GM21423 (cell line): Measurements from ENCODE around the gene STOM.
"Not testable (repeated sequence)": the region's sequence is repeated elsewhere in the genome, so short reads cannot be mapped to it uniquely, and the experiment has no call there.

Source experiments
- ATAC-seq: cut with Tn5 transposase; IDR thresholded peaks from one replicate; pipeline ENCODE4 v1.9.1; 2021; ENCODE audit warnings: mild to moderate bottlenecking, moderate library complexity; ENCODE audit not compliant: unreplicated experiment

Gene STOM

GRCh38 chr9:121369595-121370265 is at the start of gene STOM:
STOM (minus strand) TSS chr9:121370250; CDS start chr9:121370187, 63 bp downstream.
- ATAC-seq, result peak; percentile 52

- ATAC-seq, result no peak
Measured at GRCh38 chr9:121411993-121412392, 41.9 kb upstream of the STOM start.

GRCh38 chr9:121405899-121406298 is 35.8 kb upstream of the STOM start:
- no peak for ATAC-seq

- ATAC-seq, result no peak
Measured at GRCh38 chr9:121404906-121405305, 34.9 kb upstream of the STOM start.

GRCh38 chr9:121399883-121400607 is 30.0 kb upstream of the STOM start:
- ATAC-seq, result peak; percentile 46

- no peak for ATAC-seq
Measured at GRCh38 chr9:121399126-121399882, 29.3 kb upstream of the STOM start.

- ATAC-seq, result no peak
Measured at GRCh38 chr9:121398374-121398773, 28.3 kb upstream of the STOM start.

GRCh38 chr9:121397277-121397676 is 27.2 kb upstream of the STOM start:
- not testable (repeated sequence) for ATAC-seq

GRCh38 chr9:121395558-121395957 is 25.5 kb upstream of the STOM start:
- ATAC-seq, result no peak

GRCh38 chr9:121394292-121394691 is 24.2 kb upstream of the STOM start:
- ATAC-seq, result no peak

- no peak for ATAC-seq
Measured at GRCh38 chr9:121393318-121393717, 23.3 kb upstream of the STOM start.

- ATAC-seq, result no peak
Measured at GRCh38 chr9:121390372-121390771, 20.3 kb upstream of the STOM start.

GRCh38 chr9:121388140-121388905 is 18.3 kb upstream of the STOM start:
- ATAC-seq, result no peak

GRCh38 chr9:121386442-121387175 is 16.6 kb upstream of the STOM start:
- no peak for ATAC-seq

- no peak for ATAC-seq
Measured at GRCh38 chr9:121383715-121384114, 13.7 kb upstream of the STOM start.

- no peak for ATAC-seq
Measured at GRCh38 chr9:121380846-121381245, 10.8 kb upstream of the STOM start.

GRCh38 chr9:121376214-121376830 is 6.3 kb upstream of the STOM start:
- ATAC-seq, result no peak

- ATAC-seq, result no peak
Measured at GRCh38 chr9:121373011-121373729, 3.1 kb upstream of the STOM start.
